Right renal pelvis (tissue), 4 donors: Measurements from ENCODE around the gene MZT2B. TPM values are rescaled to one million over a fixed set of nuclear protein-coding genes. Genes with fewer than 3 reads are reported as not detected.
"Not testable (repeated sequence)": the region's sequence is repeated elsewhere in the genome, so short reads cannot be mapped to it uniquely, and the experiment has no call there.

Experiments
- DNase-seq, 4 donors: peaks; one replicate each; pipeline ENCODE4 v3.0.0-alpha.2; 2013; ENCODE audit warnings: low read depth in 4 of 4, low spot score in 3 of 4, missing footprints in 1 of 4
- polyA plus RNA-seq, 4 donors: library from polyadenylated mRNA; unstranded; fragments of 120-200 nt; gene quantifications; one replicate each; pipeline ENCODE4 v1.2.1, GENCODE V29; 2013; ENCODE audit not compliant: insufficient read length in 4 of 4

MZT2B gene
- polyA plus RNA-seq, 4 donors, result 79.5 to 179 (median 106) TPM

- not testable (repeated sequence) for DNase-seq
Measured at GRCh38 chr2:130202518-130202917, 20.5 kb downstream of the MZT2B start.

GRCh38 chr2:130203150-130203549 lies 21.1 kb downstream of the MZT2B start:
- DNase-seq, result not testable (repeated sequence)

- not testable (repeated sequence) for DNase-seq
Measured at GRCh38 chr2:130207051-130207450, 25.0 kb downstream of the MZT2B start.

DNA sequence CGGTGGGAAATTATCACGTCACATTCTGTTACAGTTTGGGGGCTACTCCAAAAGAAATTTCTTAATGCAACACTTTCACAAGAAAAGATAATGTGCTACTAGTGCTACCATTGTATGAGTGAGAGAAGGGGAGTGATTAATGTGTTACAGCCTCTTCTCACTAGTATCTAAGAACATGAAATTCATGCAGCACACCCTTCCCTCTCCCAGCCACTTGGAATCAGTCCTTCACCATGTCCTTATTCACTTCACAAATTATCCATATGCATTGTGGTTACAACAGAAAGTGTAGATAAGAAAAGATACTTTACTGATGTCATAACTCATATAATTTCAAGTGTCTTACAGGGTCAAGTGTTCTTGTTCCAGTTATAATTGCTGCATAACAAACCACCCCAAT lies 37.1 kb downstream of the MZT2B start:
- not testable (repeated sequence) for DNase-seq

DNA sequence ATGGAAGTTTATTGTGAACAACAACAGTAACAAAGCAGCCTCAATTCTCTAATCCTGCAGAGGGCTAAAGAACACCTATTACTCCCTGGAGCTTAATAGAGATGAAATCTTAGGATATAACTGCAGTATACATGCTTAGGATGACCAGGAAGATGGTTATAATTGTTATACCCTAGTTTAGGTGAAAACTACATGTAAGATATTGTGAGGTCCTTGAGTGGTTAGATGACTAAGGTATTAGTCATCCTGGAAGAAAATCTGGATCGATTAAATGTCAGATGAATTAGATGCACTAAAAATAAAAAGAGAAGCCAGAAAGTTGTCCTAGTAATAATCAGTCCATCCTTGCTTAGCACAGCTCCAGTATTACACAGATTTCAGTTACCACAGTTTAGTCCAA lies 38.4 kb downstream of the MZT2B start:
- not testable (repeated sequence) for DNase-seq

GRCh38 chr2:130222523-130222922 lies 40.5 kb downstream of the MZT2B start:
- not testable (repeated sequence) for DNase-seq

DNA sequence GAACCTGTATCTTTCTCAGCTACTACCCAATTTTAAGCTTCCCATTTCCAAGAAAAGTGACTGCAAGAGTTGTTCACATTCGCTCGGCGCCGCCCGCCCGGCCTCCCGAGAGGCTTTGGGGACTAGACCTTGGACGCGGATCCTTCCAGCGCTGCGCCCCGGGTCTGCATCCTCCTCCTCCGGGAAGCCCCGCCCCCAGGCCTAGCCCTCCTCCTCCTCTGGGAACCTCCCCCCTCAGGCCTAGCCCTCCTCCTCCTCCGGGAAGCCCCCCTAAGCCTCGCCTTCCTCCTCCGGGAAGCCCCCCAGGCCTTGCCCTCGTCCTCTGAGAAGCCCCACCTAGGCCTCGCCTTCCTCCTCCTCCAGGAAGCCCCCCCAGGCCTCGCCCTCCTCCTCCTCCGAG lies 45.9 kb downstream of the MZT2B start:
- not testable (repeated sequence) for DNase-seq

DNA sequence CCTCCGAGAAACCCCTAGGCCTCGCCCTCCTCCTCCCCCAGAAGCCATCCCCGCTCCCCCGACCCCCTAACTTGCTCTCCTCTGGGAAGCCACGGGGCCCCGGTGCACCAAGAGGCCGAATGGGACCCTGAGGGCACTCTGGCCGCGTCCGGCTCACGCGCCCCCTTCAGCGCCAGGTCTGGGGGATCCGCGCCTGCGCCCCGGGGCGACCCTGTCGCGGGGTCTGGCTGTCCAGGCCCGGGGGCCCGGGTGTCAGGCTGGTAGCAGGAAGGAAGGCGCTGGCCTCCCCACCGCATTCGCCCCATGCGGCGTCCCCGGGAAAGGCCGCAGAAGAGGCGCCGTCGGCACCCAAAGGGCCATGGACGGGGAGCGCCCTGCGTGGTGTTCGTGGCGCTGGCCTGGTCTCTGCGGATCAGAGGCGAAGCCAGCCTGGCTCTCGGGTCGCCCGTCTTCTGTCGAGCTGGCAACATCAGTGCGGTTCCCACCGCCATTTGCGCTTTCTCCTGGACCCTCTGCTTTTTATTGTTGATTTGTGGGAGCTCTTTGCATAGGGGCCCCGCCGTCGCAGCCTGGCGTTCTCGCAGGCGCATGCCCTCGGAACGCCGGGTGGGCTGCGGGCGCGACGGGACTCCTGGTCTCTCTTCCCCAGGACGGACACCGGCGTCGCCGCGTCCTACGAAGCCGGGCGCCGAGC lies 46.6 kb downstream of the MZT2B start:
- DNase-seq, result not testable (repeated sequence)

DNA sequence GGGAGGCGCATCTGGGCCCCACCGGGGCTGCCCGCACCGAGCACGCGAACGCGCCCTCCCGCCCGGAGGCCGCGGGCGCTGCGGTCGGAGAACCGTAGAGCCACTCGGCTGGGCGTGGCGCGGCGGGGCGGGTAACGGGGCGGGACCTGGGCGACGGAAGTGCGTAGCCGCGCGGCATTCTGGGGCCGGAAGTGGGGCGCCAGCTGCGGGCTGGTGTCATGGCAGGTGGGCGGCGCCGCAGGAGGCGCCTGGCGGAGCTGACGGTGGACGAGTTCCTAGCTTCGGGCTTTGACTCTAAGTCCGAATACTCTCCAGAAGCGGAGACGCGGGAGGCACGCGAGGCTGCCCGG lies 47.1 kb downstream of the MZT2B start:
- not testable (repeated sequence) for DNase-seq

GRCh38 chr2:130230376-130230775 lies 48.3 kb downstream of the MZT2B start:
- DNase-seq, result not testable (repeated sequence)

GRCh38 chr2:130230907-130231306 lies 48.8 kb downstream of the MZT2B start:
- DNase-seq, result not testable (repeated sequence)

GRCh38 chr2:130231656-130232055 lies 49.6 kb downstream of the MZT2B start:
- DNase-seq, result no peak

GRCh38 chr2:130233066-130233465 lies 51.0 kb downstream of the MZT2B start:
- DNase-seq, result not testable (repeated sequence)

DNA sequence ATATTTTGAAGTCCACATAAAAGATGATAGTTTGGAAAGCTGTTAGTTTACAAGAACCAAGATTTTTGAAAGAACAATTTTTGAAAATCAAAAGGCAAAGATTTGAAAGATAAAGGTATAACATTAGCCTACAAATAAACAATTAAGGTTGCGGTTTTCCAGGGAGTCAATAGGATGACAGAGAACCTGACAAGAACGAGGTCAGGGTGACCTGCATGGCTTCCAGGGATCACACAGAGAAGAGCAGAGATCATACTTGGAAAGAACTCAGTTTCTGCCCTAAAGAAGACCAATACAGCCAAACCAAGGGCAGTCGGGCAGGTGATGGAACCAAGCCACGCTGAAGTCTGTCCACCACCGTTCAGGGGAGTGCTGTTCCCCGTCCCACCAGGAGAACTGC lies 57.5 kb downstream of the MZT2B start:
- not testable (repeated sequence) for DNase-seq

Other genes starting within 250 kb of the MZT2B start
- 1 to 10 TPM in 2 of 4 donors, under 1 TPM in 2; 0.58 to 1.7 (median 0.96) TPM for gene RAB6C, start 202.6 kb upstream of the MZT2B start, polyA plus RNA-seq
- under 1 TPM in 1 of 4 donors, not detected in 3; 0.18 TPM for gene POTEF, start 53.0 kb upstream of the MZT2B start, polyA plus RNA-seq
- 10 to 100 TPM; 10.8 to 15.1 (median 13.5) TPM for gene CCDC74B, start 37.1 kb upstream of the MZT2B start, polyA plus RNA-seq
- gene SMPD4, start 660 bp upstream of the MZT2B start, polyA plus RNA-seq, result 10 to 100 TPM; 55.7 to 72.9 (median 64.4) TPM
- under 1 TPM in 3 of 4 donors, not detected in 1; 0.04 to 0.21 (median 0.13) TPM for gene TUBA3E, start 16.2 kb downstream of the MZT2B start, polyA plus RNA-seq
- gene IMP4, start 160.6 kb downstream of the MZT2B start, polyA plus RNA-seq, result 10 to 100 TPM; 36.4 to 44.2 (median 37.8) TPM
- gene PTPN18, start 173.8 kb downstream of the MZT2B start, polyA plus RNA-seq, result 10 to 100 TPM; 25.9 to 37.9 (median 30.2) TPM